ENCODE measurements around the gene STRN3.

STRN3 gene

DNA sequence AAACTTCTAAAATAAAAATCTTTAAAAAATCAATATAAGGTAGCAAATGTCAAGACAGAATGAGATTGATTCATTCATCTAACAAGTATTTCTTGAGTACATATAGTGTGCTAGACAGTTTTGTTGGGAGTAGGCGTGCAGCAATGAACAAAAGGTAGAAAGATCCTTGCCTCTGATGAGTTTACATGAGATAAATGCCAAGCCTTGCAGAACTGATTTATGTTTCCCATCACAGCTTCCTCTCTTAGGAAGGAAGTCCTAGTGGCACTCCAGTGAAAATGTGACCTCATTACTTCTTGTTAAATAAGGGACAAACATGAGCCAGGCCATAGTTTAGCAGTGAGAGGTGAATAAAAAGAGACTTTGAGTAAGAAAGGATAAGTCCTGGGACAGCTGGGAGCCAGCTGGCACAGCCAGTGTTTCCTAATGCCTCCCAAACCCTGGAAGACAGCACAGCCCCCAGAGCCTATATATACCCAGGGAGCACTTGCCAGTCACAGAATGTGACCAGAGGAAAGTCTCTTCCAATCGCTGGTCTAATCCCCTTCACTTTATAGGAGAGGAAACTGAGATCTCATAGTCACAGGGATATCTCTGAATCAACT is 156.5 kb downstream of the STRN3 start:
- ATAC-seq, result no peak

DNA sequence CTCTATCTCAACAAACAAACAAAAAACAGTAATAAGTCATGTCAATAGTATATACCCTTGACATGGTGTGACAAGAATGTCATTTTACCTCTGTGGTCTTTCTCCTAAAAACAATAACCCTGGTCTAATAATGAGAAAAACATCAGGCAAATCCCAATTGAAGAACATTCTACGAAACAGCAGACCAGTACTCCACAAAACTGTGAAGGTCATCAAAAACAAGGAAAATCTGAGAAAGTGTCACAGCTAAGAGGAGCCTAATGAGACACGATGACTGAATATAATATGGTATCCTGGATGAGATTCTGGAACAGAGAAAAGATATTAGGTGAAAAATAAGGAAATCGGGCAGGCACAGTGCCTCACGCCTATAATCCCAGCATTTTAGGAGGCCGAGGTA is 157.4 kb downstream of the STRN3 start:
- no peak for ATAC-seq

- ATAC-seq, result no peak
Observed at GRCh38 chr14:30864934-30865333, 161.2 kb downstream of the STRN3 start.

GRCh38 chr14:30861200-30861599 is 165.0 kb downstream of the STRN3 start:
- no peak for ATAC-seq

DNA sequence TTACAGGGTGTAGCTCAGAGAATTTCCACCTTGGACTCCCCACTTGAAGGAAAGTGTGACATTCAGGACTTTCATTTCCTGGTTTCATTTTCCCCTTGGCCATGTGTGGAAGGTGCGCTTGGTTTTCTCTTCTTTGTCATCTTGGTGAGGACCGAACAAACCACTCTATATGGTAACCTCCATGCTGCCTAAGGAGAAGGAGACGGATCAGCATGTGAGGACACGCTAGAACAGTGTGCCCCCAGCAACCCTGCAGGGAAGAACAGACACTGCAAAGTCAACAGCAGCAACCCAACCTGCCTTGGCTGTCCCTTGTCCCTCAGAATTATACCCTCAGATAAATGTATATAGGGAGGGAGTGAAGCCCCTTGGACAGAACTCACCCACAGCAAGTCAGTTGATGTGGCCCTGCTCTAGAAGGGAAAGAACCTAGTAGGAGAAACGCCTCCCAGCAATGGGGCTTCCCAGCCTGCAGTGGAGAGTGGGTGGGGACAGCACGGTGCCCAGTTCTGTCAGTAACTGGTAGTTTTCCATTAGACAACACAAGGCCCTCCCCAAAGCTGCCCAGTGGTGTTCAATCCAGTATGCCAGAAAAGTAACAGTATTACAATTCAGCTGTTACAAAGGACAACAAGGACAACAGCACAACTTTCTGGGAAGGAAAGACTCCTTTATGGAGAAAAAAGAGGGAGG is 170.7 kb downstream of the STRN3 start:
- ATAC-seq, result peak; percentile 32 to 52

- ATAC-seq, result peak; percentile 35 to 52
Observed at GRCh38 chr14:30854492-30854891, 171.7 kb downstream of the STRN3 start.

- ATAC-seq, result no peak
Observed at GRCh38 chr14:30853946-30854345, 172.2 kb downstream of the STRN3 start.

DNA sequence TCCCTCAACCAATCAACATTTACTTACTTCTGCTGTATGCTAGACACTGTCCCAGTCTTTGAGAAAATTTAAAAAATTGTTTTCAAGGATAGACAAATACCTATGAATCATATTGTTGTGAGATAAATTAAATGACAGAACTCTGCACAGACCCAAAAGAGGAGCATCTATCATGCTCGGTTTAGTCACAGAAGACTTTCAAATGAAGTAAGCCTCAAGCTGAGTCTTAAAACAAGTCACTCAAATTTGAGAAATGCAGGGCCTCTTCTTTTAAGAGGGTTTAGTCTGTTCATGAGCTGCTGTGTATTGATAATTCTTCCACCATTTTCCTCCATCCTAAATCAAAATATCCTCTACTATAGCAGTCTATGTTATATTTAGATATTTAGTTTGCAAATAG is 176.2 kb downstream of the STRN3 start:
- ATAC-seq, result no peak

DNA sequence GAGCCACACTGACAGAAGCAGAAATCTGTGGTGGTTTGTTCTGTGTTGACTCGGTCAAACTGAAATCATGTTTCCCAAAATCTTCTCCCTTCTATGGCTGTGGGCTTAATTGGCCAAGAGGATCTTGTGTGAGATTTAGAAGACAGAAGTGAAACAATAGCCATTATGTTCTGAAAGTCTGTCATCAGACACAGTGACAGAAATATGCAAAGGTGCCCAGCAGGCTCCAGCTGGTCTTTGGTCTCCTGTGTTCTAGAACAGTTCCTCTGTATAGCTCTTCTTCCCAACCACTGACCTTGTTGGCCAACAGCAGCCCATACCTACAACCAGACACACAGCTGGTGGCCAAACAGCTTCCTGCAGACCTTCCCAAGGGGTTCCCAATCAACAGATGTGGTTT is 176.8 kb downstream of the STRN3 start:
- ATAC-seq, result no peak

- ATAC-seq, result no peak
Observed at GRCh38 chr14:30848449-30849240, 177.5 kb downstream of the STRN3 start.

Data from activated CD4-positive, CD25-positive, alpha-beta regulatory T cell treated with anti-CD3 and anti-CD28 coated beads, Interleukin-2, amount 50 U/mL, for 24 hours (primary cell).